GM04503 (cell line): ENCODE data around the gene ZNF823.

Experiments
- DNase-seq: peaks from one replicate; pipeline ENCODE4 v3.0.0-alpha.2; 2012; ENCODE audit warnings: low read depth

Gene ZNF823

GRCh38 chr19:11737964-11738745 lies 591 bp downstream of the ZNF823 start:
- DNase-seq: no peak

GRCh38 chr19:11736696-11737095 lies 2.0 kb downstream of the ZNF823 start:
- DNase-seq: peak; percentile 16

- no peak for DNase-seq
Observed at GRCh38 chr19:11735375-11735774, 3.4 kb downstream of the ZNF823 start.

- no peak for DNase-seq
Observed at GRCh38 chr19:11729586-11729985, 9.2 kb downstream of the ZNF823 start.

- DNase-seq: no peak
Observed at GRCh38 chr19:11722414-11722813, 16.3 kb downstream of the ZNF823 start.

- no peak for DNase-seq
Observed at GRCh38 chr19:11721681-11722080, 17.1 kb downstream of the ZNF823 start.

- no peak for DNase-seq
Observed at GRCh38 chr19:11710313-11710712, 28.4 kb downstream of the ZNF823 start.

- no peak for DNase-seq
Observed at GRCh38 chr19:11708457-11708856, 30.3 kb downstream of the ZNF823 start.

GRCh38 chr19:11705474-11705873 lies 33.3 kb downstream of the ZNF823 start:
- DNase-seq: no peak

GRCh38 chr19:11704626-11705025 lies 34.1 kb downstream of the ZNF823 start:
- DNase-seq: no peak

- no peak for DNase-seq
Observed at GRCh38 chr19:11699931-11700794, 38.6 kb downstream of the ZNF823 start.

- DNase-seq: no peak
Observed at GRCh38 chr19:11698231-11698630, 40.5 kb downstream of the ZNF823 start.

- no peak for DNase-seq
Observed at GRCh38 chr19:11697284-11697855, 41.4 kb downstream of the ZNF823 start.

- peak; percentile 62 for DNase-seq
Observed at GRCh38 chr19:11694533-11695439, 44.0 kb downstream of the ZNF823 start.

GRCh38 chr19:11693505-11694499 lies 44.9 kb downstream of the ZNF823 start:
- peak; percentile 63 for DNase-seq

GRCh38 chr19:11692127-11692790 lies 46.5 kb downstream of the ZNF823 start:
- DNase-seq: no peak

GRCh38 chr19:11685676-11686650 lies 52.8 kb downstream of the ZNF823 start:
- DNase-seq: no peak

GRCh38 chr19:11684987-11685675 lies 53.6 kb downstream of the ZNF823 start:
- DNase-seq: no peak
